ENCODE measurements around the gene CAPN3. TPM values are rescaled to one million over a fixed set of nuclear protein-coding genes. Genes with fewer than 3 reads are reported as not detected.
"Not testable (repeated sequence)": the region's sequence is repeated elsewhere in the genome, so short reads cannot be mapped to it uniquely, and the experiment has no call there.

The CAPN3 gene
- total and polyA plus RNA-seq, 5 donors, result 6.8 to 11.4 (median 7.6) TPM

DNA sequence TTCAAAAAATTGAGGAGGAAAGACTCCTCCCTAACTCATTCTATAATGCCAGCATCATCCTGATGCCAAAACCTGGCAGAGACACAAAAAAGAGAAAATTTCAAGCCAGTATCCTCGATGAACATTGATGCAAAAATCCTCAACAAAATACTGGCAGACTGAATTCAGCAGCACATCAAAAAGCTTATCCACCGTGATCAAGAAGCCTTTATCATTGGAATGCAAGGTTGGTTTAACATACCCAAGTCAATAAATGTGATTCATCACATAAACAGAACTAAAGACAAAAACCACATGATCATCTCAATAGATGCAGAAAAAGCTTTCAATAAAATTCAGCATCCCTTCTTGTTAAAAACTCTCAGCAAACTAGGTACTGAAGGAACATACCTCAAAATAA is 24.2 kb upstream of the CAPN3 start:
- ATAC-seq (no peak), DNase-seq (no peak)
- intact Hi-C loops (cut with DNase I), result no loop called here
- 98% methylated on average over 2 of the region's 2 CpGs for WGBS
- Histone ChIP-seq H3K9me3 (ENCODE audit: control insufficient read depth, low read length) (no peaks in the 10 kb centered on the region), H3K4me1 (ENCODE audit: control insufficient read depth, insufficient read depth, low read length) (peaks cover 2% of the 10 kb centered on the region), H3K27me3 (ENCODE audit: control insufficient read depth, insufficient read depth) (no peaks in the 10 kb centered on the region), H3K4me3 (ENCODE audit: low read length) (no peak overlapping the region), H3K27ac (ENCODE audit: low read length) (no peak overlapping the region)

DNA sequence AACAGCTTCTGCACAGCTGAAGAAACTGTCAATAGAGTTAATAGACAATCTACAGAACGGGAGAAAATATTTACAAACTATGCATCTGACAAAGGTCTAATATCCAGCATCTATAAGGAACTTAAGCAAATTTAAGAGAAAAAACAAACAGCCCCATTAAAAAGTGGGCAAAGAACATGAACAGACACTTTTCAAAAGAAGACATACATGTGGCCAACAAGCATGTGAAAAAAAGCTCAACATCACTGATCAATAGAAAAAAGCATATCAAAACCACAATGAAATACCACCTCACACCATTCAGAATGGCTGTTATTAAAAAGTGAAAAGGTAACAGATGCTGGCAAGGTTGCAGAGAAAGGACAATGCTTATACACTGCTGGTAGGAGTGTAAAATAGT is 22.7 kb upstream of the CAPN3 start:
- H3K4me1 ChIP-seq (ENCODE audit: control insufficient read depth, insufficient read depth, low read length); DNase-seq; H3K9me3 ChIP-seq (ENCODE audit: control insufficient read depth, low read length); ATAC-seq; intact Hi-C loops (cut with DNase I); H3K4me3 ChIP-seq (ENCODE audit: low read length); H3K27ac ChIP-seq (ENCODE audit: low read length); H3K27me3 ChIP-seq (ENCODE audit: control insufficient read depth, insufficient read depth): not testable (repeated sequence)
- WGBS, result 97% methylated on average over 1 of the region's 1 CpG

DNA sequence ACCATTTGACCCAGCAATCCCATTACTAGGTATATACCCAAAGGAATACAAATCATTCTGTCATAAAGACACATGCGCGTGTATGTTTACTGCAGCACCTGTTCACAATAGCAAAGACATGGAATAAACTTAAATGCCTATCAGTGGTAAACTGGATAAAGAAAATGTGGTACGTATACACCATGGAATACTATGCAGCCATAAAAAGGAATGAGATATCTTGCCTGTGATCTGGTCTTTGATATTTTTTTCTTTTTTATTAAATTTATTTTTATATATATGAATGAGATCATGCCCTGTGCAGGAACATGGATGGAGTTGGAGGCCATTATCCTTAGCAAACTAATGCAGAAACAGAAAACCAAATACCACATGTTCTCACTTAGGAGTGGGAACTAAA is 22.2 kb upstream of the CAPN3 start:
- H3K4me1 ChIP-seq (ENCODE audit: control insufficient read depth, insufficient read depth, low read length); H3K27ac ChIP-seq (ENCODE audit: low read length); H3K4me3 ChIP-seq (ENCODE audit: low read length); intact Hi-C loops (cut with DNase I); H3K27me3 ChIP-seq (ENCODE audit: control insufficient read depth, insufficient read depth); DNase-seq; ATAC-seq; H3K9me3 ChIP-seq (ENCODE audit: control insufficient read depth, low read length): not testable (repeated sequence)
- WGBS, result 98% methylated on average over 3 of the region's 3 CpGs

DNA sequence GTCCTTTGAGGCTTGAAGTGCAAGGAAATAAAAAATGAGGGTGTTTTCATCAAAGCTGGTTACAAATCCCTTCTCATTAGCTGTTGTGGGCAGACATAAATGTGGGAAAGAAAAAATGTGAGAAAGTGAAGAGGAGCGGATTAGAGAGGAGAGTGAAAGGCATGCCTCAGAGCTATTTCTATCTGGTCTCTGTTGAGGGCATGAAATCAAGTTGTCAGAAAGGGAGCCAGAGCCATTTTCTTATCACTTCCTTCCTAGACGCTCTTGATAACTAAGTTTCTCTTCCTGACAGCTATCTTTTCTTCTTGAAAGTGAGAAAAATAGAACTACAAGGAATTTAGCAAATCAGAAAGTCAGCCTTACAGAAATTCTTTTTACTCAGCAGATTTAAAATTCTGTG is 20.8 kb upstream of the CAPN3 start:
- Histone ChIP-seq H3K27ac (ENCODE audit: low read length) (peak overlapping the region; percentile 45), H3K4me3 (ENCODE audit: low read length) (no peak overlapping the region), H3K9me3 (ENCODE audit: control insufficient read depth, low read length) (no peaks in the 10 kb centered on the region), H3K27me3 (ENCODE audit: control insufficient read depth, insufficient read depth) (no peaks in the 10 kb centered on the region), H3K4me1 (ENCODE audit: control insufficient read depth, insufficient read depth, low read length) (peaks cover 2% of the 10 kb centered on the region)
- WGBS, result 15% methylated on average over 2 of the region's 2 CpGs
- intact Hi-C loops (cut with DNase I), result no loop called here
- no peak for DNase-seq
- ATAC-seq, result no peak

DNA sequence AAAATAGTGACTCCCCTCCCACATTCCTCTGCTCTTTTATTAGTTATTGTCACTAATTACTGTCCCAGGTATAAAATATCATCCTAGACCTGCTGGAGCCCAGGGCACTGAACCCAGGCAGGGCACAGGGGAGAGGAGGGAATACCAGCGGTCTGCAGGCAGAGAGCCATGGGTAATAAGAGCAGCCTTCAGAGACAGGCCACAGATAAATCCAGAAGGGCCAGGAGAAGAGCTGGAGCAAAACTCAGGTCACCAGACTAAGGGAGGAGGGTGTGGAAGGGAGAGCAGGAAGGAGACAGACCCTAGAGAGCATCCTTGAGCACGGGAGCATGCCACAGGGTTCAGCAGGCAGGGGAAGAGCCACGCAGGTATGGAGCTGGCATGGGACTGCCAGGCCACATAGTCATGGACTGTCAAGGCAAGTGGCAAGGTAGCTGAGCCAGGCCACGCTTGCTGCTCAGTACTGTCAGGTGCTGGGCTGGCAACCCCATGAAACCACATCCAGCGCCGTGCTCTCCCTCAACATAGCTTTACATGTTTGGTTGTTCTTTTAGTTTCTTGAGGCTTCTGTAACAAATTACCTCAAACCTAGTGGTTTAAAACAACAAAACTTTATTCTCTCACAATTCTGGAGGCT is 15.6 kb upstream of the CAPN3 start:
- WGBS, result 88% methylated on average over 6 of the region's 6 CpGs
- no peaks in the 10 kb centered on the region for H3K9me3 ChIP-seq (ENCODE audit: control insufficient read depth, low read length)
- ATAC-seq (peak in 1 of 2 donors; percentile 36), DNase-seq (no peak)
- no peak overlapping the region for H3K27ac ChIP-seq (ENCODE audit: low read length)
- intact Hi-C loops (cut with DNase I), result no loop called here
- no peaks in the 10 kb centered on the region for H3K27me3 ChIP-seq (ENCODE audit: control insufficient read depth, insufficient read depth)
- H3K4me1 ChIP-seq (ENCODE audit: control insufficient read depth, insufficient read depth, low read length), result no peaks in the 10 kb centered on the region
- no peak overlapping the region for H3K4me3 ChIP-seq (ENCODE audit: low read length)

DNA sequence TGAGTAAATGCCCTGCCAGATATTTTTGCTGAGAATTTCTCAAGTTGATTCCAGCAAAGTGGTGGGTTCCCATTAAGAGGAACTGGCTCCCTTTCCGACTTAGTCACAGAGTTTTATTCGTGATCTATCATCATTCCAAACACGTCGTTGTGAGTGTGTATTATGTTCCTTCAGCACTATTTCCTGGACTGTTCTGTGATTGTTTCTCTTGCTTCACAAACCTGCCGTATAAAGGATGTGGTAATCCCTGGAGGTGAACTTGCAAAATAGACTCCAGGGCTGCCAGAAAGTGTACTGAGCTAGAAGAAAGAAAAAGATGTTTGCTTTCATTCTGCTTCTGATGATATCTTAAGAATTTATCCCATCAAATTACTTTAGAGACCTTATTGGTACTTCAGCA is 14.5 kb upstream of the CAPN3 start:
- 30% methylated on average over 5 of the region's 5 CpGs for WGBS
- H3K4me3 ChIP-seq (ENCODE audit: low read length), result no peak overlapping the region
- peak; percentile 57 to 79 for ATAC-seq

DNA sequence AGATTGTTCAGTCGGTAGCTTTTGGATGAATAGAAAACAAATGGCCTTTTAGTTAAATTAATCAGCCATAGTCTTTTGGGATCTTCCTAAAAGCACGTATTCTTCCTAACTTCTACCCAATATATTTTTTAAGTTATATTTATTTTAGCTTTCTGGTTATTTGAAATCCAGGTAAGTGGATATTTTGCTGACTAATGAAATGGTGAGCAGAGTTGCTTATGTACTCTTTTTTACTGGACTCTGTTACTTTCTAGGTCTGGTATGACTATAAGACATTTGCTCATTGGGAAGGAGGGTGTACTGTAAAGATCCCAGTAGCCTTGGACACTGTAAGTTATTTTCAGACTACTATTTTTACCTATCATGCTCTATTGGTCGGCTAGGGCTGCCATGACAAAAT is 13.8 kb upstream of the CAPN3 start:
- H3K4me3 ChIP-seq (ENCODE audit: low read length), result no peak overlapping the region
- intact Hi-C loops (cut with DNase I), result no loop called here
- no peaks in the 10 kb centered on the region for H3K4me1 ChIP-seq (ENCODE audit: control insufficient read depth, insufficient read depth, low read length)
- no peaks in the 10 kb centered on the region for H3K9me3 ChIP-seq (ENCODE audit: control insufficient read depth, low read length)
- H3K27ac ChIP-seq (ENCODE audit: low read length), result no peak overlapping the region
- ATAC-seq (no peak), DNase-seq (no peak)
- no peaks in the 10 kb centered on the region for H3K27me3 ChIP-seq (ENCODE audit: control insufficient read depth, insufficient read depth)
- 83% methylated on average over 3 of the region's 3 CpGs for WGBS

More for the DNA sequence above, 14.5 kb upstream of the CAPN3 start:
- no peak for DNase-seq
- Histone ChIP-seq H3K27ac (ENCODE audit: low read length) (peak overlapping the region; percentile 2), H3K9me3 (ENCODE audit: control insufficient read depth, low read length) (no peaks in the 10 kb centered on the region), H3K27me3 (ENCODE audit: control insufficient read depth, insufficient read depth) (no peaks in the 10 kb centered on the region), H3K4me1 (ENCODE audit: control insufficient read depth, insufficient read depth, low read length) (no peaks in the 10 kb centered on the region)
- intact Hi-C loops (cut with DNase I), result no loop called here

DNA sequence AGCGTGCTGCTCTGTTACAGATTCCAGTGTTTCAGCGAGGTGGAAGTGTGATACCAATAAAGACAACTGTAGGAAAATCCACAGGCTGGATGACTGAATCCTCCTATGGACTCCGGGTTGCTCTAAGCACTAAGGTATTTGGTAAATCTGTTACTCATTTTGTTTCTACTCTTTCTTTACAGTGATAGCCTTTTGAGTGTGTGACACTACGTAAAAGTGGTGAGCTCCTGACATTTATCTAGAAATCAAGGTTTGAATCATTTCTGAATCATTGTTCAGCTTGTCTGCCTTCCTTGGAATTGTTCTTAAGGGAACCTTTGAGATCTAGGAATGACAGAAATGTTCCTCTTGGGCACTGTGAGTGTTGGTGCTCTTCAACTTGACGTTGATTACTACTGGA is 11.2 kb upstream of the CAPN3 start:
- DNase-seq (no peak), ATAC-seq (no peak)
- Histone ChIP-seq H3K4me3 (ENCODE audit: low read length) (no peak overlapping the region), H3K9me3 (ENCODE audit: control insufficient read depth, low read length) (no peaks in the 10 kb centered on the region), H3K27me3 (ENCODE audit: control insufficient read depth, insufficient read depth) (no peaks in the 10 kb centered on the region), H3K27ac (ENCODE audit: low read length) (no peak overlapping the region), H3K4me1 (ENCODE audit: control insufficient read depth, insufficient read depth, low read length) (no peaks in the 10 kb centered on the region)
- intact Hi-C loops (cut with DNase I), result no loop called here
- WGBS, result 88% methylated on average over 5 of the region's 5 CpGs

DNA sequence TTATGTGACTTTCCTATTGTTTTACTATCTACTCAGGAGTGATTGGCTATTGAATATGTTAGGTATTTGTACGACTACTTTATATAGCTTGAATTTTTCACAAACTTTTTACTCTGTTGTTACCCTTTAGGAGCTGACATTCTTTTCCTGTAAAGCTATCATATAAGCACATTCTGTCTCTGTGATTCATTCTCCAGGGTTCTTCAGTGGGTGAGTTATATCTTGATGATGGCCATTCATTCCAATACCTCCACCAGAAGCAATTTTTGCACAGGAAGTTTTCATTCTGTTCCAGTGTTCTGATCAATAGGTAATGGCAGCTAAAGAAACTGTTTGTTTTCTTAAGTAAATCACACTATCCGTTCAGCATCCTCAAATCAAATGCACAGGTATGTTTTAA is 10.1 kb upstream of the CAPN3 start:
- H3K4me3 ChIP-seq (ENCODE audit: low read length), result no peak overlapping the region
- H3K4me1 ChIP-seq (ENCODE audit: control insufficient read depth, insufficient read depth, low read length), result no peaks in the 10 kb centered on the region
- no peak overlapping the region for H3K27ac ChIP-seq (ENCODE audit: low read length)
- ATAC-seq, result no peak
- WGBS, result 93% methylated on average over 2 of the region's 2 CpGs
- no peak for DNase-seq
- no peaks in the 10 kb centered on the region for H3K27me3 ChIP-seq (ENCODE audit: control insufficient read depth, insufficient read depth)
- intact Hi-C loops (cut with DNase I), result no loop called here
- H3K9me3 ChIP-seq (ENCODE audit: control insufficient read depth, low read length), result no peaks in the 10 kb centered on the region

DNA sequence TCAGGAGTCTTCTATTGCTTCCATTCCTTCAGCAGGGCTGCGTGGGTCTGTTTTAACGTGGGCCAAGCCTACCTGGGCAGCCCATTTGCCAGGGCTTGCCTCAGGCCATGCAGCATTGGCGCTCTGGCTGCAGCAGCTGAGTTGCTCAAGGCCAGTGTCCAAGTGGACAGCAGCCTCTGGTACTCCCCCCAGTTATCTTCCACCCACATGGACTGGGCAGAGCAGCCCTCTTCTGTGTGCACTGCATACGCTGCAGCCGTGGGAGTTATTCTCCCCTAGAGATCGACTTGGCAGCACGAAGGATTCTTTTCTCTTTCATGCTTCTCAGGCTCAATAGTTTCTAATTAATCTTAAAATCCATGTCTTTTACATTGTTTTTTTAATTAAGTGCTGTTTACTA is 6.9 kb upstream of the CAPN3 start:
- DNase-seq, result no peak
- no peaks in the 10 kb centered on the region for H3K27me3 ChIP-seq (ENCODE audit: control insufficient read depth, insufficient read depth)
- intact Hi-C loops (cut with DNase I), result no loop called here
- no peak overlapping the region for H3K4me3 ChIP-seq (ENCODE audit: low read length)
- no peaks in the 10 kb centered on the region for H3K9me3 ChIP-seq (ENCODE audit: control insufficient read depth, low read length)
- no peaks in the 10 kb centered on the region for H3K4me1 ChIP-seq (ENCODE audit: control insufficient read depth, insufficient read depth, low read length)
- 67% methylated on average over 7 of the region's 7 CpGs for WGBS
- ATAC-seq, result no peak
- no peak overlapping the region for H3K27ac ChIP-seq (ENCODE audit: low read length)

DNA sequence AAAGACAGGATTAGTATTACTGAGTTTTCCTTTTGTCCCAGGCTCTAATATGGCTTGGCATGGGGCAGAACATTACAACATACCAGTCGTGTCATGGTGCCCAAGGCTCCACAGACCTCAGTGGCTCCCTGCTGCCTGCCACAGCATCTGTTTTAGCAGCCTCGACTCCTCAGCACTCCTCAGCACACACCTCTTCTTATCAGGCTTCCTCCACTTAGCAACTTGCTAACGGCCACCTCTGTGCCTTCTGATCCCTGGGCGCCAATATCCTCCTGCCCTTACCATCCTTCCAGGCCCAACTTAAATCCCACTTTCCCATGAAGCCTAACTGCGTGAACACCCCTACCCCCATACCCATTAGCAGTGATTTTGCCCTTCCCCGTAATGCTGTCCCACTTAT is 6.2 kb upstream of the CAPN3 start:
- ATAC-seq, result no peak
- intact Hi-C loops (cut with DNase I), result no loop called here
- WGBS, result 70% methylated on average over 6 of the region's 6 CpGs

DNA sequence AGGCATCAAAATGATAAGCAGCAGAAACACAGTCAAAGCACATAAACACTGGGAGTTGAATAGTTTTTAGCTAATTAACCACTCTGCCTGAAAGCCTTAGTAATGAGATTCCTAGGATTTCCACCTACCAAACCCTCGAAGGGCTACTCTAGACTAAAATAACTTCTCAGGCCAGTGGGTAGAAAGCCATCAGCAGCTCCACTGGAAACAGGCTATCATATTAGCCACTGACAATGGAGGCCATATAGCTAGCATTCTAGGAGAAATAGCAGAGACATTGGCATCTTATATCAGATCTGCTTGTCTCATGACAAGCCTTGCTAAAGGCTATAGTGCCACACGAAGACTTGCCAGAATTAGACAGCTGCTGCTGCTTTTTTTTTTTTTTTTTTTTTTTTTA is 4.5 kb upstream of the CAPN3 start:
- no peak for DNase-seq
- Histone ChIP-seq H3K4me3 (ENCODE audit: low read length) (no peak overlapping the region), H3K27me3 (ENCODE audit: control insufficient read depth, insufficient read depth) (no peaks in the 10 kb centered on the region), H3K9me3 (ENCODE audit: control insufficient read depth, low read length) (no peaks in the 10 kb centered on the region), H3K4me1 (ENCODE audit: control insufficient read depth, insufficient read depth, low read length) (no peaks in the 10 kb centered on the region), H3K27ac (ENCODE audit: low read length) (no peak overlapping the region)
- intact Hi-C loops (cut with DNase I), result no loop called here
- 60% methylated on average over 2 of the region's 2 CpGs for WGBS
- no peak for ATAC-seq

More for the DNA sequence above, 6.2 kb upstream of the CAPN3 start:
- Histone ChIP-seq H3K27me3 (ENCODE audit: control insufficient read depth, insufficient read depth) (no peaks in the 10 kb centered on the region), H3K4me3 (ENCODE audit: low read length) (no peak overlapping the region), H3K9me3 (ENCODE audit: control insufficient read depth, low read length) (no peaks in the 10 kb centered on the region), H3K4me1 (ENCODE audit: control insufficient read depth, insufficient read depth, low read length) (no peaks in the 10 kb centered on the region), H3K27ac (ENCODE audit: low read length) (no peak overlapping the region)
- DNase-seq, result no peak
